Epithelial cell of prostate (primary cell): Measurements from ENCODE around the gene RELB.

ENCODE experiments used
- DNase-seq: peaks from one replicate; pipeline ENCODE4 v3.0.0-alpha.2; 2011; ENCODE audit warnings: low read depth, low spot score
- H3K27ac ChIP-seq: fragments of 450-650 bp; 2 replicates; pipeline ENCODE4 v1.5.1; 2017; ENCODE audit warnings: mild to moderate bottlenecking

RELB gene

GRCh38 chr19:45050036-45050435 lies 48.8 kb downstream of the RELB start:
- H3K27ac ChIP-seq = peak overlapping the region; percentile 36
- no peak for DNase-seq

GRCh38 chr19:45051929-45052579 lies 50.8 kb downstream of the RELB start:
- H3K27ac ChIP-seq = no peak overlapping the region
- DNase-seq = no peak

GRCh38 chr19:45056831-45057230 lies 55.6 kb downstream of the RELB start:
- H3K27ac ChIP-seq = no peak overlapping the region
- no peak for DNase-seq

GRCh38 chr19:45057444-45057843 lies 56.2 kb downstream of the RELB start:
- no peak overlapping the region for H3K27ac ChIP-seq
- no peak for DNase-seq

DNA sequence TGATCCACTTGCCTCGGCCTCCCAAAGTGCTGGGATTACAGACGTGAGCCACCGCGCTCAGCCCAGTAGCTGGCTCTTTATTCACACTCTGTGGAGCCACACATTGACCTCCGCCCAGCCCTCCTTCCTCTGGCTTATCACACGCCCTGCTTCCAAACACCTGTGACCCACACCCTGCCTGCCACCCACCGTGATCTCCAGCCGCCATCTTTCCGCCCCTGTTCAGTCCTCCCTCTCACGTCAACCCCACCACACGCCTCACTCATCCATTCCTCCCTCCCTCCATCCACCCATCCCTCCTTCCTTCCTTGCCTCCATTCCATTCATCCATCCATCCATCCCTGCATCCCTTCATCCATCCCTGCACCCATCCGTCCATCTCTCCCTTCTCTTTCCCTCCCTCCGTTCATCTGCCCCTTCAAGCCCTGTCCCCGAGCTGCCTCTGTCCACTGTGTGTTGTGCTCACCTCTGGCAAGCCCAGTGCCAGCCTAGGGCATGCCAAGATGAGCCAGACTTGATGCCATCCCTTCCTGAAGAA lies 57.4 kb downstream of the RELB start:
- DNase-seq = no peak
- no peak overlapping the region for H3K27ac ChIP-seq

DNA sequence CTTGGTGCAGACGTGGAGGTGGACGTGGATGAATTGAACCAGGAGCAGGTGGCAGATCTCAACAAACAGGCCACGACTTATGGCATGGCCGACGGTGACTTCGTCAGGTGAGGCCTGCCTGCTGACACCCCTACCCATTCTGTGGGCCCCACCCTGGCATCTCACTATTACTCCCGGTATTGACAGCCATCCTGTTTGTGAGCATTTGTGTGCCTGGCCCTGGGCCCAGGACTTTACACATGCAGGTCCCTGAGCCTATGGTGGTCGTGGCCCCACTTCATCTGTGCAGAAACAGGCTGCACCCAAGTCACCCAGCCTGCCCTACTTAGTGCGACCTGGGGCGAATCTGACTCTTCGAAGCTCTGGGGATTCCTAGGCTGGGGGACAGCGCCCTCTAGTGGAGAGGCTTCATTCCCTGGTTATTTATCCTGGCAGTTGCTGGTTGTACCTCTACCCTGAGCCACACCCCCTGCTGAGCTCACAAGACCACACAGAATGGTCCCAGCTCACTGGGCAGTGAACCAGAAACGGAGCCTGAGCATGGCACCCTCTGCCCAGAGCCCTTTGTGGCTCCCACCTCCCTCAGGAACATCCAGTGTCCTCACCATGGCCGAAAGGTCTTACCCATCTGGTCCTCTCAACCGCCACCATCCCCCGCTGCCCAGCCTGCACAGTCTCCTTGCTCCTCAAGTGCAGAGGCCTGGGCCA lies 58.1 kb downstream of the RELB start:
- DNase-seq = no peak
- no peak overlapping the region for H3K27ac ChIP-seq

DNA sequence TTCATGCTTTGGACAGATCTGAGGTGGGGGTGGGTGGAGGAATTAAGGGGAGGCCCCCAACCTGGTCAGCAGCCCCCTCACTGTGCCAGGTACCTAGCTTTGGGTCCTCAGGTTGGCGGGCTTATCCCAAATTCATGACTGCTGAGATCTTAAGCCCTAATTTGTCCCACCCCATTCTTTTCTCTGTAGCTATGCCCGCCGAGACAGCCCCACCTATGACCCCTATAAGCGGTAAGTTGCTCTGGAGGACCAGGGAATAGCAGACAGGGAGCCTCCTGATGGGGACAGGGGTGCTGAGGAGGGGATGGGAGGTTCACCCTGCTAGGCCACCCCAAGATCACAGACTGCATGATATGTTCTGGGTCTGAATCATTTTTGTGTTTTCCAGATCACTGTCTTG lies 60.7 kb downstream of the RELB start:
- no peak for DNase-seq
- H3K27ac ChIP-seq = no peak overlapping the region

- DNase-seq = no peak
- no peak overlapping the region for H3K27ac ChIP-seq
Measured at GRCh38 chr19:45063851-45064801, 62.9 kb downstream of the RELB start.

GRCh38 chr19:45066921-45067661 lies 65.8 kb downstream of the RELB start:
- no peak overlapping the region for H3K27ac ChIP-seq
- DNase-seq = no peak

DNA sequence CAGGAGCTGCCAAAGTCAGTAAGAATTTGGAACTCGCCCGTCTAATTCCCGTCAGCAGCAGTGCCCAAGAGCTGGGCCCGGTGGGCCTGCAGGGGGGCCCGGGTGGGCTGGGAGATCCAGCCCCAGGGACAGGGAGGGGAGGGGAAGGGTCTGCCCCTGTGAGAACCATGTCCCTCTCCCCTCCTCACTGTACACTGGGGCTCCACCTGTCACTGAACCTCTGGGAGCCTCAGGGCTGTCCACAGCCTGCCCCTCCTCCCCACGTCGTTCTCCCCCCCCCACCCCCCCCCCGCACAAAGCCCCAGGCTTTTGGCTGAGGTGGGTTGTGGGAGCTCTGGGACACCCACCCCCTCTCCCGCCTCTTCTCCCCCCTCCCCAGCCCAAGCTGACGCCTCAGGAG lies 66.8 kb downstream of the RELB start:
- no peak overlapping the region for H3K27ac ChIP-seq
- DNase-seq = no peak

DNA sequence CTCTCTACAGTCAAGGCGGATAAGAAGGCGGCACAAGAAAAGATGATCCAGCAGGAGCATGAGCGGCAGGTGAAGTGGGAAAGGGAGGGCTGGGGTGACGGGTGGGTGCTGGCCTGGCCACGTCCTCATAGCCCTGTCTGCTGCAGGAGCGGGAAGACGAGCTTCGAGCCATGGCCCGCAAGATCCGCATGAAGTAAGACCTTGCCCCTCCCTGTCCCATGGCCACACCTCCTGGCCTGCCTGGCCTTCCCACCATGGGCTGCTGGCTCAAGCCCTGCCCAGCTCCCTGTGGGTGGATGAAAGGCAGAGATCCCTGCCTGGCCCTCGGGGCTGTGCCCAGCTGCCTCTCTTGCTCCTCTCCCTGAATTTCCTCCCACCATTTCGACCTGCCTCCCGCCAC lies 67.8 kb downstream of the RELB start:
- H3K27ac ChIP-seq = no peak overlapping the region
- DNase-seq = no peak

GRCh38 chr19:45070214-45070613 lies 69.0 kb downstream of the RELB start:
- no peak overlapping the region for H3K27ac ChIP-seq
- no peak for DNase-seq

DNA sequence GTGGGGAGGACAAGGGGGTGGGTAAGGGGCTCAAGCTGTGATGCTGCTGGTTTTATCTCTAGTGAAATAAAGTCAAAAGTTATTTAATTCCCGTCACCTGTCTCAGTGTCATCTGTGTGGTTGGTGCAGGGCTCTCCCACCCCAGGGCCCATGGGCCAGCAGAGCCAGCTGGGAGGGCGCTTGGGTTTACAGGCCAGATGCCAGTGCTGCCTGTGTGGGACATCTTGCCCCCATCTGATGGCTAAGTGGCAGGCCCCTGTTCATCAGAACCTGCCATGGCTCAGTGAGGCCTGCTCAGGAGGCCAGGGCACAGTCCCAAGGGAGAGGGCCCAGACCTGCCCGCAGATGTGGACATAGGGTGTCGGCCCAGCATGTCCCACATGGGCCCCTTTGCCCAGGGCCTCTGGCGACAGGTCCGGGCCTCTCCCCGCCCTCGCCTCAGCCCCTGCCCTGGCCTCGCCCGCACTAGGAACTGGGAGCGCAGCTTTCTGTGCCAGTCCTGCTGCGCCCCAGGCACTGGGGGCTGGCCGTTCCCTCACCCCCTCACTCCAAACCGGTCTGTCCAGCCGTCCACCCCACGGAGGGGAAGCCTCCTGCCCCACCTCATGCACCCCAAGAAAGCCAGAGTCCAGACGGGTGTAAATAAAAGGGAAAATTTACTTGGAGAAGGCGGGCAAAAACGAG lies 69.7 kb downstream of the RELB start:
- DNase-seq = no peak
- no peak overlapping the region for H3K27ac ChIP-seq

DNA sequence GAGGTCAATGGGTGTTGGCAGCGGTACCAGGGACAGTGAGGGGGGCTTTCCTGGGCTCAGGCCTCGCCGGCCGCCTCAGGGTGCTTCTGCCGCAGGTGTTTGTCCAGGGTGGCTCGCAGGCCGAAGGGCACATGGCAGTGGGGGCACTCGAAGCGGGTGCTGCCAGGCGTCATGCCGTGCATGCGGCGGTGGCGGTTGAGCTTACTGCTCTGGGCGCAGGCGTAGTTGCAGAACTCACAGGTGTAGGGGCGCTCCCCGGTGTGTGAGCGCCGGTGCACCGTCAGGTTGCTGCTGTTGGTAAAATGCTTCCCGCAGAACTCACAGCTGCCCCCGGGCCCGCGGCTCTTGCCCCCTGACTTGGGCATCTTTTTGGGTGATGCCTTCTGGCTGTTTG lies 70.3 kb downstream of the RELB start:
- no peak overlapping the region for H3K27ac ChIP-seq
- no peak for DNase-seq

- no peak overlapping the region for H3K27ac ChIP-seq
- no peak for DNase-seq
Measured at GRCh38 chr19:45071969-45072790, 70.9 kb downstream of the RELB start.

- DNase-seq = no peak
- no peak overlapping the region for H3K27ac ChIP-seq
Measured at GRCh38 chr19:45074744-45075300, 73.6 kb downstream of the RELB start.

- peak overlapping the region; percentile 40 for H3K27ac ChIP-seq
- DNase-seq = no peak
Measured at GRCh38 chr19:45075301-45076028, 74.2 kb downstream of the RELB start.
